Mesendoderm (in vitro differentiated cells): ENCODE results near the gene SCUBE1.

ENCODE experiments used
- DNase-seq: peaks from one replicate; pipeline ENCODE4 v3.0.0; 2013
- H2AK5ac ChIP-seq: 2 replicates; pipeline ENCODE4 v1.6.1; 2013; ENCODE audit warnings: low read length, inconsistent platforms
- H2BK120ac ChIP-seq: 2 replicates; pipeline ENCODE4 v1.6.1; 2013; ENCODE audit warnings: low read depth, mild to moderate bottlenecking, low read length, moderate library complexity, mixed read lengths
- H2BK15ac ChIP-seq: replicated peaks from 2 replicates; pipeline ENCODE4 v1.6.1; 2013; ENCODE audit warnings: low read depth, mild to moderate bottlenecking, moderate library complexity
- H2BK5ac ChIP-seq: 2 replicates; pipeline ENCODE4 v1.6.1; 2013; ENCODE audit warnings: low read length, inconsistent platforms
- H3K18ac ChIP-seq: 2 replicates; pipeline ENCODE4 v1.6.1; 2013; ENCODE audit warnings: mild to moderate bottlenecking, low read length, mixed read lengths
- H3K23ac ChIP-seq: one replicate; pipeline ENCODE4 v1.6.1; 2013; ENCODE audit warnings: low read length
- H3K27ac ChIP-seq: 2 replicates; pipeline ENCODE4 v1.5.1; 2013; ENCODE audit warnings: low read depth, mild to moderate bottlenecking, inconsistent platforms, low read length, moderate library complexity
- H3K27me3 ChIP-seq: 2 replicates; pipeline ENCODE4 v1.6.1; 2013; ENCODE audit warnings: low read length, control low read depth, mild to moderate bottlenecking, inconsistent platforms; ENCODE audit not compliant: insufficient read depth, poor library complexity
- H3K36me3 ChIP-seq: 2 replicates; pipeline ENCODE4 v1.6.1; 2013; ENCODE audit warnings: low read length, inconsistent platforms; ENCODE audit not compliant: control insufficient read depth, insufficient read depth
- H3K4ac ChIP-seq: one replicate; pipeline ENCODE4 v1.6.1; 2013; ENCODE audit warnings: low read depth, mild to moderate bottlenecking, low read length, moderate library complexity
- H3K4me1 ChIP-seq: 2 replicates; pipeline ENCODE4 v1.6.1; 2013; ENCODE audit warnings: low read depth, low read length, inconsistent platforms; ENCODE audit not compliant: control insufficient read depth
- H3K4me2 ChIP-seq: 2 replicates; pipeline ENCODE4 v1.6.1; 2013; ENCODE audit warnings: low read length
- H3K4me3 ChIP-seq: 2 replicates; pipeline ENCODE4 v1.5.1; 2013; ENCODE audit warnings: mild to moderate bottlenecking, low read length
- H3K56ac ChIP-seq: one replicate; pipeline ENCODE4 v1.6.1; 2013; ENCODE audit warnings: low read length
- H3K79me1 ChIP-seq: 2 replicates; pipeline ENCODE4 v1.6.1; 2013; ENCODE audit warnings: low read length, inconsistent platforms
- H3K79me2 ChIP-seq: 2 replicates; pipeline ENCODE4 v1.6.1; 2013; ENCODE audit warnings: mild to moderate bottlenecking, low read length; ENCODE audit not compliant: control insufficient read depth, insufficient read depth
- H3K9ac ChIP-seq: 2 replicates; pipeline ENCODE4 v1.6.1; 2013; ENCODE audit warnings: low read length, inconsistent platforms
- H4K5ac ChIP-seq: one replicate; pipeline ENCODE4 v1.6.1; 2013; ENCODE audit warnings: low read length
- H4K8ac ChIP-seq: one replicate; pipeline ENCODE4 v1.6.1; 2013; ENCODE audit warnings: low read depth, mild to moderate bottlenecking, control low read depth, low read length, moderate library complexity
- WGBS: extraction: QIAGEN DNeasy Blood & Tissue Kit; methylation state at CpG from one replicate; pipeline ENCODE4 v1.1.7; 2013; ENCODE audit warnings: low lambda C conversion rate, missing lambda C conversion rate; ENCODE audit not compliant: insufficient coverage; ENCODE audit errors: extremely low coverage; 5-methylcytosine and 5-hydroxymethylcytosine counted together

Gene SCUBE1

GRCh38 chr22:43325176-43325575, 18.0 kb downstream of the SCUBE1 start:
- no peak overlapping the region for H3K18ac ChIP-seq
- H3K36me3 ChIP-seq: no peaks in the 10 kb centered on the region
- no peak overlapping the region for H3K4ac ChIP-seq
- no peak overlapping the region for H2BK5ac ChIP-seq
- H3K4me1 ChIP-seq: no peaks in the 10 kb centered on the region
- no peak overlapping the region for H4K8ac ChIP-seq
- H4K5ac ChIP-seq: no peak overlapping the region
- no peak overlapping the region for H2AK5ac ChIP-seq
- no peak overlapping the region for H3K56ac ChIP-seq
- no peak overlapping the region for H3K23ac ChIP-seq
- no peaks in the 10 kb centered on the region for H3K27me3 ChIP-seq
- H2BK120ac ChIP-seq: no peak overlapping the region
- H3K27ac ChIP-seq: no peak overlapping the region
- H3K79me1 ChIP-seq: no peaks in the 10 kb centered on the region
- DNase-seq: no peak
- no peak overlapping the region for H3K4me3 ChIP-seq
- no peak overlapping the region for H3K4me2 ChIP-seq
- no peaks in the 10 kb centered on the region for H3K79me2 ChIP-seq
- no CpG with 5 or more reads among the region's 13 CpGs for WGBS
- no peak overlapping the region for H2BK15ac ChIP-seq
- no peak overlapping the region for H3K9ac ChIP-seq

DNA sequence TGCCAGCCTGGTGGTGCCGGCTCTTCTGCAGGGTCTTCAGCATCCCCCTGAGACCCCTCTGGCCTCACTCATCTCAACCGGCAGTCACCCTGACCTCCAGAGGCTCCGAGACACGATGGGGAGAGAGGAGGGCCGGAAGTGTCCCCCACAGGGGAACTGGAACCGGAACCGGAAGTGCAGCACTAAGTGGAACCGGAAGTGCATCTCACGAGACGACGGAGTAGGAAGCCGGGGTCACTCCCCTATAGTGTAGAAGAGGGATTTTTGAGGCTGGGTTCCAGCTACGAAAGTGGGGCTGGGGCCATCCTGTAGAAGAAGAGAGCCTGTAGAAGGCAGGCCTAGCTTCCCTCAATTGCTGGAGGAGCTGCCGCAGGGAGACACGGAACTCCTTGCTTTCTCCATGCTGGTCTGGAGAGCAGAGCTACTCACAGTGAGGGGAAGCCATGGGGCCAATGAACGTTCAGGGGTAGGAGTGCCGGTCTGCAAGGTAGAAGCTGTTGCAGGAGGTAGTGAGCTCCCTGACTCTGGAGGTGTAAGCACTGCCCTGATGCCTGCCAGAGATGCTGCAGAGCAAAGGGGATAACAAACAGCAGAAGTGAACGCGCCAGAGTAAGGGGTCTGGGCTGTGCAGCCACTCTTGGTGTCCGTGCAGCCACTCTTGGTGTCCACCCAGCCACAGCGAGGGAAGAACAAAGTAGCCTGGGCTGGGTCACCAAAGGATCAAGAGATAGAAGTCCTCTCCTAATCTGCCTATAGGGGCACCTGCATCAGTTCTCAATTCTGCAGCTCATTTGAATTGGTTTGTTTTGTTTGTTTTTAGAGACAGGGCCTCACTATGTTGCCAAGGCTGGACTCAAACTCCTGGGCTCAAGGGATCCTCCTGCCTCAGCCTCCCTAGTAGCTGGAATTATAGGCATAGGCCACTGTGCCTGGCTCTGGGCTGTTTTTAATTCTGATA, 21.9 kb downstream of the SCUBE1 start:
- H3K79me2 ChIP-seq: no peaks in the 10 kb centered on the region
- H3K36me3 ChIP-seq: no peaks in the 10 kb centered on the region
- H3K4me1 ChIP-seq: peaks cover 3% of the 10 kb centered on the region
- H3K4me3 ChIP-seq: no peak overlapping the region
- H3K18ac ChIP-seq: no peak overlapping the region
- H3K9ac ChIP-seq: no peak overlapping the region
- no peak overlapping the region for H4K5ac ChIP-seq
- H3K23ac ChIP-seq: no peak overlapping the region
- no peak overlapping the region for H2BK5ac ChIP-seq
- no peaks in the 10 kb centered on the region for H3K79me1 ChIP-seq
- H2BK15ac ChIP-seq: no peak overlapping the region
- H4K8ac ChIP-seq: no peak overlapping the region
- H2BK120ac ChIP-seq: no peak overlapping the region
- no peaks in the 10 kb centered on the region for H3K27me3 ChIP-seq
- H3K56ac ChIP-seq: no peak overlapping the region
- no peak overlapping the region for H2AK5ac ChIP-seq
- no peak overlapping the region for H3K27ac ChIP-seq
- no peak overlapping the region for H3K4ac ChIP-seq
- WGBS: no CpG with 5 or more reads among the region's 21 CpGs
- H3K4me2 ChIP-seq: no peak overlapping the region
- DNase-seq: no peak

DNA sequence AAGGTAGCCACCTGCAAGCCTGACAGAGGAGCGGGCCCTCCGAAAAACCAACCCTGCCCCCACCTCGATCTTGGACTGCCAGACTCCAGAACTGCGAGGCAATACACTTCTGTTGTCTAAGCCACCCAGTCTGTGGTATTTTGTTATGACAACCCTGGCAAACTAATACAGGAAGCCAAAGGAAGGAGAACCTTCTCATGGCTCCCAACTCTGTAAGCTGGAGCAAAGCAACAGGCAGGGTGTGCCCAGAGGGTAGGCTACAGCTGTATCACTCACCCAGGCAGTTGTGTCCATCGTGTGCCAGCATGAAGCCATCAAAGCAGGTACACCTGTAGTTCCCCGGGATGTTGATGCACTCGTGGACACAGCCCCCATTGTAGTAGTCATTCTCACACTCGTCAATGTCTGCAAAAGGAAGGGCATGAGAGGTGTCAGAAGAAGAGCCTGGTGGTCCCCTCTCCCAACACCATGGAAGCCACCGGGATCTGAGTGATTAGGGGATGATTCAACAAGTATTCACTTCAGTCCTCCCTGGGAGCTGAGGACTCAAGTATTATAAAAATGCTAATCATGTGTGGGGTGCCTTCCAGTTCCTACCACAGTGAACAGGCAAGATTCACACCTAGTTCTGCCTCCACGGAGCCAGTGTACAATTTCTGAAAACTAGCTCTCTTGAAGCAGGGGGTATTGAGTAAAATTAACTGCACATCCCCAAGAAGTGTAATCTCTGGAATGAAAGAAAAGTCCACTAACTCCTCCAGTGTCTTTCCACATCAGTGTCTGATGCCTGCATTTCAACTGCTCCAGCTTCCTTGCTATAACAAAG, 23.3 kb downstream of the SCUBE1 start:
- no peak overlapping the region for H3K27ac ChIP-seq
- H3K79me1 ChIP-seq: no peaks in the 10 kb centered on the region
- H3K18ac ChIP-seq: no peak overlapping the region
- no peak overlapping the region for H2AK5ac ChIP-seq
- H2BK15ac ChIP-seq: no peak overlapping the region
- no peaks in the 10 kb centered on the region for H3K36me3 ChIP-seq
- H3K56ac ChIP-seq: no peak overlapping the region
- H3K23ac ChIP-seq: no peak overlapping the region
- no peak overlapping the region for H3K4ac ChIP-seq
- no peak overlapping the region for H4K5ac ChIP-seq
- no peak overlapping the region for H4K8ac ChIP-seq
- H2BK120ac ChIP-seq: no peak overlapping the region
- no peaks in the 10 kb centered on the region for H3K79me2 ChIP-seq
- no peak overlapping the region for H3K4me2 ChIP-seq
- no peak overlapping the region for H3K9ac ChIP-seq
- no peak overlapping the region for H3K4me3 ChIP-seq
- no CpG with 5 or more reads among the region's 10 CpGs for whole genome bisulfite sequencing
- peaks cover 3% of the 10 kb centered on the region for H3K4me1 ChIP-seq
- no peaks in the 10 kb centered on the region for H3K27me3 ChIP-seq
- no peak overlapping the region for H2BK5ac ChIP-seq
- no peak for DNase-seq

DNA sequence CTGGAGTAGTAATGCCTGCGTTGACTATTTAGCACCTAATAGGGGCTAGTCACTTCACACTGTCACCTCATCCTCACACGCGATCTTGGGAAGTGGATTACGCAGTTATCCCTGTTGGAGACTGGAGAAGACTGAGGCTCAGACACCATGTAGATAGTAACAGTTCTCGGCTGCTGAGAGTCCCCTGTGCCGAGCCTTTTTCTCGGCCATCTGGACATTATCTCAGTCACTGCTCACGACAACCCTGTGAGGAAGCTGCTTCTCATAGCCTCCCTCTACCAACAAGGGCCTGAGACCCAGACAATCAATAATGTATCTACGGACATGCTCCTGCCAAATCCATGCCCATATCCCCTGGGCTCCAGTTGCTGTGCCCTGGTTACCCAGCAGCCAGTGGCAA, 25.9 kb downstream of the SCUBE1 start:
- Histone ChIP-seq H3K4me1 (peaks cover 3% of the 10 kb centered on the region), H3K79me2 (no peaks in the 10 kb centered on the region), H2BK15ac (no peak overlapping the region), H2BK5ac (no peak overlapping the region), H3K9ac (no peak overlapping the region), H2AK5ac (no peak overlapping the region), H3K36me3 (no peaks in the 10 kb centered on the region), H3K4me2 (no peak overlapping the region), H3K4me3 (no peak overlapping the region), H2BK120ac (no peak overlapping the region), H3K23ac (no peak overlapping the region), H3K79me1 (no peaks in the 10 kb centered on the region), H3K27ac (no peak overlapping the region), H3K27me3 (no peaks in the 10 kb centered on the region), H3K4ac (no peak overlapping the region), H4K8ac (no peak overlapping the region), H3K18ac (no peak overlapping the region), H4K5ac (no peak overlapping the region), H3K56ac (peak overlapping the region; percentile 15)
- DNase-seq: peak; percentile 71
- WGBS: no CpG with 5 or more reads among the region's 9 CpGs

- Histone ChIP-seq H2BK15ac (no peak overlapping the region), H3K18ac (no peak overlapping the region), H3K79me2 (no peaks in the 10 kb centered on the region), H3K9ac (no peak overlapping the region), H2AK5ac (no peak overlapping the region), H4K8ac (no peak overlapping the region), H3K4me2 (no peak overlapping the region), H3K27ac (no peak overlapping the region), H2BK5ac (no peak overlapping the region), H3K56ac (no peak overlapping the region), H3K23ac (no peak overlapping the region), H3K36me3 (no peaks in the 10 kb centered on the region), H3K79me1 (no peaks in the 10 kb centered on the region), H3K4ac (no peak overlapping the region), H3K4me3 (no peak overlapping the region), H2BK120ac (no peak overlapping the region), H3K27me3 (no peaks in the 10 kb centered on the region), H3K4me1 (peaks cover 3% of the 10 kb centered on the region), H4K5ac (no peak overlapping the region)
- no CpG with 5 or more reads among the region's 9 CpGs for WGBS
- DNase-seq: no peak
Observed at GRCh38 chr22:43315687-43316217, 27.4 kb downstream of the SCUBE1 start.
